GM12878 (cell line): ENCODE measurements around the gene RYR2. TPM values are rescaled to one million over a fixed set of nuclear protein-coding genes. Genes with fewer than 3 reads are reported as not detected.

Source experiments
- ATAC-seq: fragments of 200-7000 bp; cut with Tn5 transposase; 3 replicates; pipeline ENCODE4 v1.9.1; 2020; ENCODE audit warnings: mild to moderate bottlenecking, moderate library complexity
- BruUV-seq: library from RNA; stranded (reverse); fragments of 400-500 nt; replicated peaks from 2 replicates; lab custom pipeline; 2021; lab: Mats Ljungman, UMichigan
- CTCF ChIA-PET: fragments of 300-600 bp; sonication (Branson Sonifier 250); formaldehyde crosslinking; extraction: SDS; loops from one replicate; lab custom pipeline; 2021; ENCODE audit warnings: inconsistent platforms; lab: Yijun Ruan, JAX
- POLR2A ChIA-PET: fragments of 350-600 bp; formaldehyde crosslinking; extraction: SDS; loops from one replicate; lab custom pipeline; 2021; ENCODE audit warnings: inconsistent platforms; lab: Charles Lee
- RAD21 ChIA-PET: fragments of 300-600 bp; sonication (Branson Sonifier 250); formaldehyde crosslinking; loops from one replicate; lab custom pipeline; 2023; ENCODE audit warnings: antibody characterized with exemption; ENCODE audit not compliant: unreplicated experiment; lab: Charles Lee
- SMC1A ChIA-PET: fragments of 300-600 bp; sonication (Branson Sonifier 250); formaldehyde crosslinking; loops from one replicate; lab custom pipeline; 2023; ENCODE audit not compliant: unreplicated experiment, uncharacterized antibody; lab: Charles Lee
- DNase-seq: peaks from one replicate; pipeline ENCODE4 v3.0.0-alpha.2; 2011; ENCODE audit warnings: low read depth, low spot score
- FAIRE-seq: peaks from 3 replicates; lab custom pipeline; 2011; peaks lifted over from hg19 to GRCh38; lab: Jason Lieb, UNC
- H2AFZ ChIP-seq: 2 replicates; pipeline ENCODE4 v1.6.0; 2011; ENCODE audit warnings: low read depth, low read length, control low read depth; ENCODE audit not compliant: control insufficient read depth
- H3K27ac ChIP-seq: 2 replicates; pipeline ENCODE4 v1.5.1; 2011; ENCODE audit warnings: control low read depth; ENCODE audit not compliant: control insufficient read depth, insufficient read depth
- H3K27me3 ChIP-seq, 2 experiments: replicated peaks in 1 of 2; 2 replicates each; pipeline versions ENCODE4 v1.6.0 to v1.6.1; 2011; ENCODE audit warnings: low read length in 1 of 2; ENCODE audit not compliant: control insufficient read depth in 2 of 2, insufficient read depth in 2 of 2
- H3K36me3 ChIP-seq, 2 experiments: 2 replicates each; pipeline ENCODE4 v1.5.1; 2011; ENCODE audit warnings: low read length in 1 of 2; ENCODE audit not compliant: control insufficient read depth in 2 of 2, insufficient read depth in 2 of 2
- H3K4me1 ChIP-seq: 2 replicates; pipeline ENCODE4 v1.6.1; 2011; ENCODE audit warnings: mild to moderate bottlenecking, low read length, moderate library complexity, mixed read lengths; ENCODE audit not compliant: control insufficient read depth, insufficient read depth
- H3K4me2 ChIP-seq: 2 replicates; pipeline ENCODE4 v1.6.0; 2011; ENCODE audit warnings: control low read depth; ENCODE audit not compliant: control insufficient read depth, insufficient read depth
- H3K4me3 ChIP-seq: fragments of 200-600 bp; sonication (generic); 2 replicates; pipeline ENCODE4 v1.5.1; 2016
- H3K79me2 ChIP-seq: 2 replicates; pipeline ENCODE4 v1.6.0; 2011; ENCODE audit warnings: low read length; ENCODE audit not compliant: control insufficient read depth, insufficient read depth
- H3K9ac ChIP-seq: 2 replicates; pipeline ENCODE4 v1.8.0; 2011; ENCODE audit warnings: low read length, control low read depth, mixed read lengths; ENCODE audit not compliant: control insufficient read depth, insufficient read depth
- H3K9me3 ChIP-seq: replicated peaks from 3 replicates; pipeline ENCODE4 v1.5.1; 2011; ENCODE audit warnings: mild to moderate bottlenecking, low read length; ENCODE audit not compliant: control insufficient read depth, insufficient read depth
- H4K20me1 ChIP-seq: 2 replicates; pipeline ENCODE4 v1.6.0; 2011; ENCODE audit not compliant: control insufficient read depth, insufficient read depth
- BACH1 ChIP-seq: fragments of 450-650 bp; IDR thresholded peaks from 2 replicates; pipeline ENCODE4 v1.6.1; 2017; ENCODE audit warnings: mild to moderate bottlenecking, borderline replicate concordance
- BHLHE40 ChIP-seq, 2 experiments: fragments of 450-650 bp in 1 of 2; IDR thresholded peaks; 2 replicates each; pipeline ENCODE4 v1.6.1; 2011 to 2017; ENCODE audit warnings: low read depth in 2 of 2, borderline replicate concordance in 1 of 2, improper control_type of control experiment in 1 of 2, low read length in 1 of 2, mild to moderate bottlenecking in 1 of 2
- CHD4 ChIP-seq: fragments of 200-600 bp; sonication (generic); IDR thresholded peaks from 2 replicates; pipeline ENCODE4 v1.6.1; 2016; ENCODE audit warnings: mild to moderate bottlenecking
- CTCF ChIP-seq, 3 experiments: IDR thresholded peaks in 2 of 3; conservative IDR thresholded peaks in 1 of 3; 2 replicates each; pipeline ENCODE4 v1.5.1; 2011; ENCODE audit warnings: low read depth in 3 of 3, low read length in 3 of 3, mild to moderate bottlenecking in 3 of 3, control low read depth in 2 of 3, moderate library complexity in 2 of 3, inconsistent platforms in 1 of 3, mixed read lengths in 1 of 3; ENCODE audit not compliant: control insufficient read depth in 2 of 3, insufficient read depth in 1 of 3; ENCODE audit errors: extremely low read depth in 1 of 3
- E4F1 ChIP-seq: fragments of 450-650 bp; IDR thresholded peaks from 2 replicates; pipeline ENCODE4 v1.6.1; 2018; ENCODE audit warnings: borderline replicate concordance, mild to moderate bottlenecking; ENCODE audit not compliant: partially characterized antibody
- ESRRA ChIP-seq: IDR thresholded peaks from 2 replicates; pipeline ENCODE4 v1.6.1; 2012; ENCODE audit warnings: mild to moderate bottlenecking, low read length, improper control_type of control experiment
- KAT2A ChIP-seq: conservative IDR thresholded peaks from 2 replicates; pipeline ENCODE4 v1.6.1; 2011; ENCODE audit warnings: low read depth, low read length; ENCODE audit not compliant: control insufficient read depth
- MEF2A ChIP-seq: IDR thresholded peaks from 2 replicates; pipeline ENCODE4 v1.6.1; 2011; ENCODE audit warnings: low read depth, mild to moderate bottlenecking, low read length, moderate library complexity; ENCODE audit not compliant: insufficient read depth
- POU2F2 ChIP-seq: IDR thresholded peaks from 3 replicates; pipeline ENCODE4 v1.6.1; 2011; ENCODE audit warnings: low read depth, mild to moderate bottlenecking, low read length, borderline replicate concordance
- SIN3A ChIP-seq: IDR thresholded peaks from 2 replicates; pipeline ENCODE4 v1.6.1; 2012; ENCODE audit warnings: low read depth, low read length, improper control_type of control experiment
- WRNIP1 ChIP-seq: IDR thresholded peaks from 2 replicates; pipeline ENCODE4 v1.6.1; 2011; ENCODE audit warnings: low read depth, low read length, improper control_type of control experiment, borderline replicate concordance
- YY1 ChIP-seq: IDR thresholded peaks from 2 replicates; pipeline ENCODE4 v1.6.1; 2011; ENCODE audit warnings: low read depth, mild to moderate bottlenecking, low read length
- ZBTB4 ChIP-seq: fragments of 450-650 bp; formaldehyde crosslinking; IDR thresholded peaks from 2 replicates; pipeline ENCODE4 v1.4.0; 2022; ENCODE audit warnings: mild to moderate bottlenecking, moderate library complexity
- ZNF217 ChIP-seq: fragments of 450-650 bp; IDR thresholded peaks from 2 replicates; pipeline ENCODE4 v1.6.1; 2017; ENCODE audit warnings: antibody characterized with exemption, mild to moderate bottlenecking
- WGBS: methylation state at CpG from one replicate; pipeline ENCODE4 v1.1.6; 2016; ENCODE audit warnings: low lambda C conversion rate; ENCODE audit not compliant: insufficient replicate concordance, insufficient coverage; ENCODE audit errors: missing lambda C conversion rate; 5-methylcytosine and 5-hydroxymethylcytosine counted together
- in situ Hi-C: fragments of 300-500 bp; cut with MboI; formaldehyde crosslinking; loops from 9 replicates; pipeline ENCODE4 v1.14.3; 2018; ENCODE audit warnings: mixed read lengths
- intact Hi-C: fragments of 100-400 bp; cut with micrococcal nuclease; formaldehyde crosslinking; loops from one replicate; pipeline ENCODE4 v1.14.2; 2022; ENCODE audit not compliant: unreplicated experiment
- polyA plus RNA-seq, 11 experiments: library from polyadenylated mRNA; depleted of rRNA in 4 of 11; unstranded in 6 of 11; stranded (reverse) in 5 of 11; fragments of >200 nt; fragmentation: Nextera tagmentation in 4 of 11; fragmentation: Illumina TruSeq in 1 of 11; extraction: Ambion mirVana in 4 of 11; extraction: Trizol in 1 of 11; gene quantifications; 1 replicate in 1 of 11; 2 replicates in 10 of 11; pipeline versions ENCODE4 v1.2.1 to v1.2.3, GENCODE V29; 2011 to 2016; ENCODE audit warnings: inconsistent platforms in 2 of 11, missing spikeins in 2 of 11, low read depth in 1 of 11
- total RNA-seq, 4 experiments: library from RNA; depleted of rRNA in 3 of 4; stranded (reverse); fragments of >200 nt in 3 of 4; fragmentation: Illumina TruSeq in 1 of 4; extraction: Trizol in 1 of 4; gene quantifications; 2 replicates each; pipeline versions ENCODE4 v1.2.1 to v1.2.3, GENCODE V29; 2013 to 2021

RYR2 gene
- total and polyA plus RNA-seq, 10 of the 15 experiments (the other 5 are each of a cell fraction or from before 2014, with no cell fraction given): 0.01 to 0.04 TPM; not detected in 8

- TF ChIP-seq CTCF (IDR thresholded peaks at IDR 0.05 in 2 of 3, conservative IDR thresholded peaks at IDR 0.05 in 1 of 3; ENCODE audit: control insufficient read depth in 2 of 3, extremely low read depth in 1 of 3, insufficient read depth in 1 of 3, low read depth in 3 of 3, low read length in 3 of 3): no peak
- TF ChIP-seq ZBTB4 (CRISPR knock-in tag): no peak
- no peak for TF ChIP-seq ESRRA
Measured at GRCh38 chr1:237792149-237792548, 750.2 kb downstream of the RYR2 start (continued).

GRCh38 chr1:237792726-237793125 is 750.7 kb downstream of the RYR2 start:
- Histone ChIP-seq H2AFZ (no peak overlapping the region), H3K27me3 (no peaks in the 10 kb centered on the region), H3K9me3 (no peaks in the 10 kb centered on the region), H3K9ac (no peak overlapping the region), H4K20me1 (no peaks in the 10 kb centered on the region), H3K4me3 (no peak overlapping the region), H3K4me2 (no peak overlapping the region), H3K36me3 (no peaks in the 10 kb centered on the region), H3K4me1 (no peaks in the 10 kb centered on the region), H3K79me2 (no peaks in the 10 kb centered on the region), H3K27ac (no peak overlapping the region)
- intact Hi-C loops: loop anchor here (10.0 kb wide), 1 partner anchor 62 kb away; no protein-coding TSS in a partner anchor
- ATAC-seq (no peak), DNase-seq (no peak), FAIRE-seq (no peak)
- ChIA-PET POLR2A (no interaction called here), SMC1A (no interaction called here), RAD21 (no interaction called here), CTCF (interaction anchor here (1.1 kb wide), 1 partner anchor 14 kb away, joined by 8 read pairs; no protein-coding TSS in a partner anchor)
- WGBS: 0% methylated on average over 1 of the region's 1 CpG
- in situ Hi-C loops: no loop called here
- BruUV-seq: no TSS peak
- TF ChIP-seq POU2F2 (no peak), BACH1 (no peak), WRNIP1 (no peak), E4F1 (no peak), BHLHE40 (IDR thresholded peaks at IDR 0.05; ENCODE audit: borderline replicate concordance in 1 of 2, low read depth in 2 of 2, low read length in 1 of 2) (no peak), KAT2A (no peak), ZNF217 (no peak), CHD4 (no peak), SIN3A (no peak), MEF2A (no peak), YY1 (no peak)
